Fibroblast of pulmonary artery (primary cell): ENCODE measurements around the gene STARD10.
A peak's percentile ranks its signal among the peaks of the same experiment; 100 is the strongest.

ENCODE experiments used
- DNase-seq: peaks from one replicate; pipeline ENCODE4 v3.0.0-alpha.2; 2010; ENCODE audit warnings: low read depth
- H3K4me3 ChIP-seq: replicated peaks from 2 replicates; pipeline ENCODE4 v1.5.1; 2011; ENCODE audit warnings: low read depth, mild to moderate bottlenecking, control low read depth, low read length, moderate library complexity
- TF ChIP-seq, protein P1 (sequence below): IDR thresholded peaks from 2 replicates; pipeline ENCODE4 v1.5.1; 2011; ENCODE audit warnings: mild to moderate bottlenecking, control low read depth, low read length, inconsistent platforms; ENCODE audit errors: missing control alignments

STARD10 gene

DNA sequence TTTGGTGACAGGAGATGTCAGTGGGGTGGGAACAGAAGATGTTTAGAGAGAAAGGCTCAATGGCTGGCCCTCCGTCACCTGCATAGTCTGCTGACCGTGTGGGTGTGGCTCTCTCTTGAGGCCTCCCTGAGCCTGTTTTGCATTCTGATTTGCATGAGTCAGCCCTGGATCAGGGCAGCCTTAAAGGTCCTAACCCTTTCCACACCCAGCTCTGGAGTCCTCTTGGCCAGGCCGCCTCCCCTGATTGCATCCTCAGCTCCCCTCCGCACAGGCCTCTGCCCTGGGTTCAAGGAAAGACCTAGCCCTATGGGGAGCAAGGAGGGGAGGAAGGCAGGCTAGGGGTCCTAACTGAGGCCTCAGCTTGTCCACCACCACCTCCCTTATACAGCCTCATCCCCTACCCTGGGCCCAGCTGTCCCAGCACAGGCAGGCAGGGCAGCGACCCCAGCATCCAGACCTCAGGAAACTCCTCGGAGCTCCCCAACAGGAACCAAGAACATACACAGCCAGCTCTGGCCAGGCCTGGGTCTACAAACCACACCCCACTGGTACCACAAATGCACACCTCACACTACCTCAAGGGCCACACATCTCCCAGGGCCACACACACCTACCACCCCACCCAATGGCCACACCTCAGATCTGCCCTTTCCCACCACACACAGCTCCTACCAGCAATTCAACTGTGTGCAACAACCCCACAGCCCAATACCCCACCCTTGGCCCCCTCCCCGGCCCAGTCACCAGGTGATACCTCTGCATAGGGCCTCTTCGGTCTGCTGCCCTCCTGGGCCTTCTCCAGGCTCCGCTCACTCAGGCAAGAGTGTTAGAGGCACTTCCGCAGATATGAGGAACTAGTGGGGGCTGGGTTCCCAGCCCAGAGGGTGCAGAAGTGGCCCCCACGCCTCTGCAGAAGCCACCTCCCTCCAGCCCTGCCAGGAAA is 55.4 kb downstream of the STARD10 start:
- DNase-seq = no peak
- TF ChIP-seq, protein P1, sequence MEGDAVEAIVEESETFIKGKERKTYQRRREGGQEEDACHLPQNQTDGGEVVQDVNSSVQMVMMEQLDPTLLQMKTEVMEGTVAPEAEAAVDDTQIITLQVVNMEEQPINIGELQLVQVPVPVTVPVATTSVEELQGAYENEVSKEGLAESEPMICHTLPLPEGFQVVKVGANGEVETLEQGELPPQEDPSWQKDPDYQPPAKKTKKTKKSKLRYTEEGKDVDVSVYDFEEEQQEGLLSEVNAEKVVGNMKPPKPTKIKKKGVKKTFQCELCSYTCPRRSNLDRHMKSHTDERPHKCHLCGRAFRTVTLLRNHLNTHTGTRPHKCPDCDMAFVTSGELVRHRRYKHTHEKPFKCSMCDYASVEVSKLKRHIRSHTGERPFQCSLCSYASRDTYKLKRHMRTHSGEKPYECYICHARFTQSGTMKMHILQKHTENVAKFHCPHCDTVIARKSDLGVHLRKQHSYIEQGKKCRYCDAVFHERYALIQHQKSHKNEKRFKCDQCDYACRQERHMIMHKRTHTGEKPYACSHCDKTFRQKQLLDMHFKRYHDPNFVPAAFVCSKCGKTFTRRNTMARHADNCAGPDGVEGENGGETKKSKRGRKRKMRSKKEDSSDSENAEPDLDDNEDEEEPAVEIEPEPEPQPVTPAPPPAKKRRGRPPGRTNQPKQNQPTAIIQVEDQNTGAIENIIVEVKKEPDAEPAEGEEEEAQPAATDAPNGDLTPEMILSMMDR = no peak
- H3K4me3 ChIP-seq = no peak overlapping the region

GRCh38 chr11:72737336-72737735 is 56.5 kb downstream of the STARD10 start:
- no peak overlapping the region for H3K4me3 ChIP-seq
- TF ChIP-seq, protein P1 = no peak
- no peak for DNase-seq

DNA sequence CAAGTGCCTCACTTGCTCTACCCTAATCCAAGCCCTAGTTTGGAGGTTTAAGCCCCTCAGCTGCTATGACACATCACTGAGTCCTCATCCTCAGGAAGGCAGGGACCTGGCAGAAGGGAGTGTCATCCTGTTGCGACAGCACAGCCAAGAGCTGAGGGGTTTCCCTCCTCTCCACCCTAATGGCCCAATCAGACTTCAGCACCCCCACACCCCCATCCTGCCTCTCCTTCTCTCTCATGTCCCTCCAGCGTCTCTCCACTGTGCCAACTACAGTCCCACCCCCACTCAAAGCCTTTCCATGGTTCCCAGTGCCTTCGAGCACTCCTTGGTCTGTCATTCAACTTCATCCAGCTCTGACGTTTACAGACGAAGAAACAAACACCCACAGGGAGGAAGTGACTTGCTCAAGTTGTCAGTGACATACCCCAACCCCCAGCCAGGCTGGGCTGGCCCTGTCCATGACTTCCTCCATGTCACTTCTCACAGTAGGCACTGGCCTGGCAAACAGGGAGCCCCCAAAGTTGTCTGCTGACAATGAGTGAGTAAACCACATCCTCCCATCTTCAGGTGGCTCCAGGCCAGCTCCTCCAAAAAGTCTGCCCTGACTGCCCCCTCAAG is 57.3 kb downstream of the STARD10 start:
- TF ChIP-seq, protein P1 = no peak
- no peak overlapping the region for H3K4me3 ChIP-seq
- DNase-seq = peak; percentile 66

- DNase-seq = peak; percentile 86
- no peak overlapping the region for H3K4me3 ChIP-seq
- TF ChIP-seq, protein P1 = no peak
These were observed 58.3 kb downstream of the STARD10 start for GRCh38 chr11:72735495-72736027.

GRCh38 chr11:72732329-72732728 is 61.5 kb downstream of the STARD10 start:
- no peak overlapping the region for H3K4me3 ChIP-seq
- no peak for DNase-seq
- TF ChIP-seq, protein P1 = no peak

GRCh38 chr11:72730737-72731136 is 63.1 kb downstream of the STARD10 start:
- no peak overlapping the region for H3K4me3 ChIP-seq
- no peak for DNase-seq
- TF ChIP-seq, protein P1 = no peak
